Activated CD4-positive, alpha-beta T cell treated with anti-CD3 and anti-CD28 coated beads, Interleukin-2, Interleukin-4, amounts not matched to agents 100 ng/mL and 50 ng/mL, durations not matched to agents 16 hours and 8 hours (primary cell): Measurements from ENCODE around the gene RAB7A.

Experiments
- DNase-seq: peaks from one replicate; pipeline ENCODE4 v3.0.0-alpha.2; 2020; ENCODE audit warnings: low spot score

Gene RAB7A

GRCh38 chr3:128851601-128852000 is 125.6 kb downstream of the RAB7A start:
- no peak for DNase-seq

GRCh38 chr3:128853826-128854225 is 127.8 kb downstream of the RAB7A start:
- DNase-seq, result no peak

GRCh38 chr3:128854475-128854874 is 128.5 kb downstream of the RAB7A start:
- no peak for DNase-seq

GRCh38 chr3:128855569-128855968 is 129.6 kb downstream of the RAB7A start:
- DNase-seq, result no peak

- DNase-seq, result no peak
Observed at GRCh38 chr3:128858167-128858566, 132.2 kb downstream of the RAB7A start.

- no peak for DNase-seq
Observed at GRCh38 chr3:128859630-128860029, 133.6 kb downstream of the RAB7A start.

- DNase-seq, result no peak
Observed at GRCh38 chr3:128861491-128861890, 135.5 kb downstream of the RAB7A start.

GRCh38 chr3:128863560-128863959 is 137.6 kb downstream of the RAB7A start:
- DNase-seq, result no peak
